ENCODE results near the gene ZSCAN21.

- TF ChIP-seq CTCF (conservative IDR thresholded peaks at IDR 0.05; ENCODE audit: low read depth, low read length): no peak
- no peak for TF ChIP-seq SMC3 (IDR thresholded peaks at IDR 0.05; ENCODE audit: low read depth, low read length)
- no peak for TF ChIP-seq POLR2A (IDR thresholded peaks at IDR 0.05; ENCODE audit: low read depth, low read length)
These were observed 7.4 kb downstream of the ZSCAN21 start for GRCh38 chr7:100057006-100057405.

Data from IMR-90 (cell line).